Subcutaneous adipose tissue (tissue), 4 donors: ENCODE results near the gene TENT5C. TPM values are rescaled to one million over a fixed set of nuclear protein-coding genes. Genes with fewer than 3 reads are reported as not detected.

Experiments used
- CTCF ChIP-seq: fragments of 450-650 bp; IDR thresholded peaks from one replicate; pipeline ENCODE4 v1.5.1; 2016; ENCODE audit warnings: low read depth, mild to moderate bottlenecking, control low read depth, antibody characterized with exemption, moderate library complexity
- total RNA-seq, 4 donors: library from RNA; depleted of rRNA; stranded (reverse); fragments of >200 nt; gene quantifications; one replicate each; pipeline ENCODE4 v1.1.0, GENCODE V29; 2016

Gene TENT5C
- total RNA-seq, 4 donors from 2014 or later, result 1.0 to 3.1 (median 2.3) TPM

- no peak for TF ChIP-seq CTCF
Observed at GRCh38 chr1:117652421-117652820, 46.6 kb downstream of the TENT5C start.

GRCh38 chr1:117653195-117653594, 47.3 kb downstream of the TENT5C start:
- no peak for TF ChIP-seq CTCF

GRCh38 chr1:117653732-117654492, 48.1 kb downstream of the TENT5C start:
- TF ChIP-seq CTCF, result no peak

- no peak for TF ChIP-seq CTCF
Observed at GRCh38 chr1:117654493-117655219, 48.8 kb downstream of the TENT5C start.

DNA sequence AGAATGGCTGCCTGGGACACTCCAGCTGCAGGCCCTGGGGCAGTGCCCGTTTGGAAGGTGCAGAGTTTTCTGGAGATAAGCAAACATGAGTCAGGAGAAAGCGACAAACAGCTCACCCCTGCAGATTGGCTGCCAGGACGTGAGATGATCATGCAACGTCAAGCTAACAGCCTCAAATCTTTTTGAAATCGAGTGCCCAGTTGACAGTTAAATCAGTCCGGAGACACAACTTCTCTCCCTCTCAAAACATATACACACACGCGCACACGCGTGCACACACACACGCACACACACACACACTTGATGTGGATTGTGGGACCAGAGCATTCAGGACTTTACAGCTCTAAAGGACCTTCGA, 49.4 kb downstream of the TENT5C start:
- TF ChIP-seq CTCF, result no peak

DNA sequence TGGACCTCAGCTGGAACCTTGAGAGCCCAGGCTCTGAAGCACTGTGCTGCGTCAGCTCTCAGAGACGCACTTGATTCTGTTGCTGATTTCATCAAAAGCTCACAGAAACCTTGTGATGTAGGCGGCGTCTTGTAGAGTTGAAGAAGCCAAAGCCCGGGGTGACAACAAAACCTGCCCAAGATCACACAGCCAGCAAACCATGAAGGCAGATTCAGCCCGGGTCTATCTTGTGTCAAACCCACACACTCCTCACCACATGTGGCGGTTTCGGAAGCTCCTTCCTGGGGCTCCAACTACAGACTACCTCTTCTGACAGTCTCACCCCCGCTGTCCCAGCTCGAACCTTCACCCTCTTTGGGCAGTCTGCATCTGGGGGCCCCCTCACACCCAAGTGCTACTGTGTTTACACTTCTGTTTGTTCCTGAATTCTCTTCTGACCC, 50.4 kb downstream of the TENT5C start:
- no peak for TF ChIP-seq CTCF

- no peak for TF ChIP-seq CTCF
Observed at GRCh38 chr1:117657031-117657430, 51.2 kb downstream of the TENT5C start.
